ENCODE data around the gene RAB44.
"Not testable (repeated sequence)": the region's sequence is repeated elsewhere in the genome, so short reads cannot be mapped to it uniquely, and the experiment has no call there.

The RAB44 gene

DNA sequence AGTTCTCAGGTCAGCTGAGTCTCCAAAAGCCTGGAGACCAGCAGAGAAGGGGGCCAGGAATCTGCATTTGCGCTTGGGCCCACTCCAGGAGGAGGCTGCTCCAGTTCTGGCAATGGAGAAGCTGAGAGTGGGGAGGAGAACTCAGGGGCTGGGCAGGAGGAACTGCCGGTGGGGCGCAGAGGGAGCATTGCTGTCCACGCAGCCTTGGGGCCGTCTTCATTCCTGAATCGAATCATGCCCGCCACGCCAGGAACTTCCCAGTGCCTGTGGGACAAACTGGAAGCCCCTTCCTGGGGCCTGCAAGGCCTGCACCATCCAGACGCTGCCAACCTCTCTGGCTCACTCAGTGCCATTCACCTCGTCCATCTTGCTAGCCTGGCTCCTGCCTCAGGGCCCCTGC lies 16.9 kb downstream of the RAB44 start:
- DNase-seq: no peak

- DNase-seq: no peak
Measured at GRCh38 chr6:36715469-36715868, 17.8 kb downstream of the RAB44 start.

DNA sequence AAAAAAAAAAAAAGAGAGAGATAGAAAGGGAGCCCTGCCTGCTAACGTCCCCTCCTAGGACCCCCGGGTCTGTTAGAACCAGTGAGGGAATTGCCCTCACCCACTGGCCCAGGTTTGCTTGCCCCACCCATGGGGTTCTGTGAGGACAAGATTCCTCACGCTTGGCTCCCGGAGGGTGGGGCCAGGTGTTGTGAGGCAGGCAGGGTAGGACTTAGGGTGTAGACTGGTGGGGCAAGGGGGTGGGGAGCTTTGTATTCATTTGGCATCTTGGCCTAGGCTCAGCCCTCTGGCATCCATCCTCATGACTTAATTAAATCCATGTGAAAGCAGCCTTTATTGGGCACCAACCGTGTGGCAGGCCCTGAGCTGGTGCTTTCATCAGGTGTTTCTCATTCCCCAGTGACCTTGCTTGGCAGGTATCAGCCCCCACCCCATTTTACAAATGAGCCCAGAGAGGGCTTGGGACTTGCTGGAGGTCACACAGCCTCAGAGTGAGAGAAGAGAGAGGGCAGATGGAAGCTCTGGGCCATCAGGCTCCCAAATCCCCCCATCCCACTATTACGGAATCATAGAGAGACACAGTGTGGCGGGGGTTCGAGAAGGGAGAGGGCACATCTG lies 19.0 kb downstream of the RAB44 start:
- DNase-seq: no peak

DNA sequence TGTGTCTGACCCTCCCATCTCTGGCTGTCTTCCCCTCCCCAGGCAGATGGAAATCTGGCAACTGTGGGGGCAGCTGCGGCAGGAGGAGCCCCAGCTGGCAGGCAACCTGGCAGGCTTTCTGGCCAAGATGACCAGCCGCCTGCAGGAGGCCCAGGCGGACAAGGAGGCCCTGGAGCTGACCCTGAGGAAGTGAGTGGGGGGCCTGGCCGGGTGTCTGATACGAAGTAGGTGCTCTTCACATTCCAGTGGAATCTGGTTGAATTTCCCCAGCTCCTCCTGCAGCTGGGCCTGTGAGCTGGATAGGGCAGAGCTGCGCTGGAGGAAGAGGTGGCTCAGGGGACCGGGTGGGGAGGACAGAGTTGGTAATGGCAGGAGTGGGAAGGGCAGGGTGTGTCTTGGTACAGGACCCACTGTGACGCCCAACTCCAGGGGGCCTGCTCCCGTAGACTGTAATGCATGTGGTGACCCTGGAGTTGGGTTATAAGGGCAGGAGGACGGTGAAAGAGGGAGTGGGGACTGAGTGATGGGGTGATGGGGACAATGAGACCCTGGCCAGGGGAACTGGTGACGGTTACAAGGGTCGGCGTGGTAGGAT lies 19.7 kb downstream of the RAB44 start:
- DNase-seq: no peak

- DNase-seq: no peak
Measured at GRCh38 chr6:36717871-36718540, 20.4 kb downstream of the RAB44 start.

DNA sequence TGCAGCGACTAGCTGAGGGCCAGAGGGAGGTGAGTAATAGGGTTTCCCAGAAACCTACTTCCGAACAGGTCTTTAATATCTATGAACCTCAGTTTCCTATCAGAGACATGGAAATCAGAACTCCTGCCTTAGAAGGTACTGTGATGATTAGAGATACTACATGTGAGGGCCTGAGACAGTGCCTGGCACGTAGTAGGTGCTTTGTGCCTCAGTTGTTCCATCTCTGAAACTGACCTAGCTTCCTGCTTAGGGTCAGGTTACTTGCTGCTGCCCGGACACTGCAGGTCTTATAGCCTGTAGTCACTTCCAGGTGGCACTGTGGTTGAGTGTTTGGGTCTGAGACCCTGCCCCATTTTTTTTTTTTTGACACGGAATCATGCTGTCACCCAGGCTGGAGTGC lies 20.9 kb downstream of the RAB44 start:
- no peak for DNase-seq

DNA sequence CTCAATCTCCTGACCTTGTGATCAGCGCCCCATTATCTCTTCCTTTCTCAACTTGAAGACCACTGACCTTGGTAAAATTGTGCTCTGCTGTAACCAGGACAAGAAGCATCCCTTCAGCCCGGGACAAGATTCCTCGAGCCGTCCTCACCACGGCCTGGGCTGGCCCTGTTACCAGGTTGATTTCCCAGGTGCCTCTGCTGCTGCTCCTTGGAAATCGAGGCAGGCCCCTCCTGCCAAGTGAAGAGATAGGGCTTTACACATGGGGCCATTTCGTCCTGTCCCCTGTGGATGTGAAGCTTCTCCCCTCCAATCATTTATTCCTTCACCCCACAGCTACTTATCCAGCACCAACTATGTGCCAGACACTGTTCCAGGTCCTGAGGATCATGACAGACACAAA lies 21.5 kb downstream of the RAB44 start:
- DNase-seq: no peak

- DNase-seq: no peak
Measured at GRCh38 chr6:36720251-36721141, 22.9 kb downstream of the RAB44 start.

GRCh38 chr6:36721369-36722140 lies 23.9 kb downstream of the RAB44 start:
- no peak for DNase-seq

- no peak for DNase-seq
Measured at GRCh38 chr6:36722365-36722764, 24.7 kb downstream of the RAB44 start.

GRCh38 chr6:36722879-36723278 lies 25.3 kb downstream of the RAB44 start:
- DNase-seq: no peak

- not testable (repeated sequence) for DNase-seq
Measured at GRCh38 chr6:36723992-36724391, 26.4 kb downstream of the RAB44 start.

- DNase-seq: peak; percentile 54
Measured at GRCh38 chr6:36724514-36725390, 27.1 kb downstream of the RAB44 start.

GRCh38 chr6:36725581-36725980 lies 28.0 kb downstream of the RAB44 start:
- DNase-seq: no peak

- no peak for DNase-seq
Measured at GRCh38 chr6:36727505-36728021, 29.9 kb downstream of the RAB44 start.

GRCh38 chr6:36728289-36729160 lies 30.9 kb downstream of the RAB44 start:
- no peak for DNase-seq

- DNase-seq: no peak
Measured at GRCh38 chr6:36729161-36729524, 31.5 kb downstream of the RAB44 start.

DNA sequence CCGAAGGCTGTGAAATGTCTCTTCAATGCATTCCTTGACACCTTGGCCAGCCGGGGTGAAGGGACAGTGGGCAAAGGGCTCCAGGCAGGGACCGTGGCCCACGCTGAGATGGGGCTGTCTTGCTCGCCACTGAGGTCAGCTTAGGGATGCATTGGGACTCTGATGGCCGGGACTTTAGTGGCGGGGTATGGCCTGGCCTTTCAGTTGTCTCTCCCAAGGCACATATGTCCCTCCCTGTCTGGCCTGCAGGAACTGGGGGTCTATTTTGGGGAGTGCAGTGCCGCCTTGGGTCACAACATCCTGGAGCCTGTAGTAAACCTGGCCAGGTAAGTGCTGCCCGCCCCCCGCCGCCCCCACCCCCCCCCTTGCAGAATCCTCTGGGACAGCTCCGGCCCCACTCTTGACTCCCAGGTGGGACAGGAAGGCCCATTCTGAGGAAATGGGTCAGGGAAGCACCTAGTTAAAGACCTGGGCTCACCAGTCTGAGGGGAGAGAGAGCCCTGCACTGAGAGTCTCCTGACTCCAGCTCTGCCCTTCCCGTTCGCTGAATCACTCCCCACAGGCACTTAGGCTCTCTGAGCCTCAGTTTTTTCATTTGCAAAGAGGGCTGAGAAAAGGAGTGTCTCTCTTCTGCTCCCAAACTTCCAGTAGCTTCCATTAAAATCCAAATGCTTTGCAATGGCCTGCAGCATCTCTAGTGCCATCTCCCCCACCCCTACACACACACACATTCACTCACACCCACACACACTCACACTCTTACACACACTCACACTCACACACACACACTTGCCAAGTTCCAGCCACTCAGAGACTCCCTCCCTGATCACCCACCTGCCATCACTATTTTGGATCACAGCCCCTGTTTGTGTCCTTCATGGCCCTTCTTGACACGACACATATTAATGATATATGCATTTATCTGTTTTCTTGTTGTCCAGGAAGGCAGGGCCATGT lies 33.1 kb downstream of the RAB44 start:
- DNase-seq: no peak

DNA sequence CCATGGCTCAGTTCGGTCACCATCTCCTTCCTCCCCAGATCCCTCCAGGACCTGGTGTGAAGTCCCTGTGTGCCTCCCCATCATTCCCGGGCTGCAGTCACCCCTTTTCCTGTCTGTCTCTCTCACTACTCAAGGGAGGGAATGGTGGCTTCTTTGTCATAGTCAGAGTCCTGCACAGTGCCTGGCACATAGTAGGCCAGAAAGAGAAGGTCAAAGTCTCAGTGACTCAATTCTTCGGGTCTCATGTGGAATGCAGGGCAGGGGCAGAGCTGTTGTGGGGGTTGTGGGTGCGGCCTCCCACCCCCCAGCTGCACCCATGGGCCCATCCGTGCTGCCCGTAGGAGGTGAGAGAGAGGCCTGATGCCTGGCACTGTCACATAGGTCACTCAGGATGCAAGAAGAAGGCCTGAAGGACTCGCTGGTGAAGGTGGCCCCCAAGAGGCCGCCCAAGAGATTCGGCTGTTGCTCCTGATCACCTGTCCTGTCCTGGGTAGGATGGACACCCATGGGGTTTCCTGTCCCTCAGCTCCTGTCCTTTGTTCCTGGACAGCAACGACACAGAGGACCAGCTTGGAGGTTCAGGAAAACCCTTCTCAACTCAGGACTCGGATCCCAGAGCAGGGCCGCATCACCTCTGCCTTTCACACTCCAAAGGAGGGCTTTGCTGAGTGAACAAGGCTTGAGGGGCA lies 34.1 kb downstream of the RAB44 start:
- DNase-seq: no peak

Measured in NCI-H748 treated with DMSO at 0.1 percent for 48 hours (cell line).